ENCODE measurements around the gene GPI.
A peak's percentile ranks its signal among the peaks of the same experiment; 100 is the strongest.
"Not testable (repeated sequence)": the region's sequence is repeated elsewhere in the genome, so short reads cannot be mapped to it uniquely, and the experiment has no call there.

Gene GPI

DNA sequence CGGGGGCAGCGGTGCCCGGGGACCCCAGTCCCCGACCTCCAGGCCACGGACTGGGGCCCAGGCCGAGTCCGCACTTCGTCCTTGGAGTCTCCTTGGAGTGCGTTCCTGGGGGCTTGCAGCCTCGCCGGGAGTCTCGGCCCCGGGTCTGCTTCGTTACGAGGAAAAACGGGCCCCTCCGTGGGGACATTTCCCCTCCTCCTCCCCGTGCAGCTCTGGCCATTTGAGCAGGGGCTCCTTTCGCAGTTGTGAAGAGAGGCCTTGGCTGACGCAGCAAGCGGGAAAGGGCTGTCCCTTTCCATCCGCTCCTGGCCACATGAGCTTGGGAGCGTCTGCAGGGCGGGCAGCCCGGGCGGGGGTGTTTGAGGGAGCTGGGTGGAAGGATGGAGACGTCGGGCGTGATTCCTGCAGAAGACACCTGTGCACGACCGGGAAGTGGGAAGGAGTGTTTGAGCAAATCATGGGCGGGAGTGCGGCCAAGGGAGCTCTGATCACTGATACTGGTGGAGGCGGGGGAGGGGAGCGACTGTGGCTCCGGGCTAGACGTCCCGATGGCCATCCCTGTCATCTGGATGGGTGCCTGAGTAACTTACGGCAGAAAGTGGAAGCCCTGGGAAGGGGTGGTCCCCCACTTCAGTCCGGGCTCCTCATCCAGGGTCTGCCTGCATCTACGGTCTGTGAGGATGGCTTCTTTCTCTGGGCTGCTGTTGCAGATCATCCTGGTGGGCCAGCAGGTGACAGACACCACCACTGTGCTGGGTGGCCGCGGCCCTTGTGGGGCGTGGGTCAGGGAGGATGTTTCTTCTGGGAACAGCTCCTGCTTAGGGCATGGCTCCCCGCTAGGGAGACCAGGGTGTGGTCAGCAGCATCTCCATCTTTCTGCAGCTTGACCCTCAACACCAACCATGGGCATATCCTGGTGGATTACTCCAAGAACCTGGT, 736 bp downstream of the GPI start:
- TF ChIP-seq POLR2A (IDR thresholded peaks at IDR 0.05; ENCODE audit: extremely low read depth, insufficient read length) = no peak
- TF ChIP-seq MYC (IDR thresholded peaks at IDR 0.05; ENCODE audit: low read depth, low read length) = no peak
- TF ChIP-seq, protein P1, sequence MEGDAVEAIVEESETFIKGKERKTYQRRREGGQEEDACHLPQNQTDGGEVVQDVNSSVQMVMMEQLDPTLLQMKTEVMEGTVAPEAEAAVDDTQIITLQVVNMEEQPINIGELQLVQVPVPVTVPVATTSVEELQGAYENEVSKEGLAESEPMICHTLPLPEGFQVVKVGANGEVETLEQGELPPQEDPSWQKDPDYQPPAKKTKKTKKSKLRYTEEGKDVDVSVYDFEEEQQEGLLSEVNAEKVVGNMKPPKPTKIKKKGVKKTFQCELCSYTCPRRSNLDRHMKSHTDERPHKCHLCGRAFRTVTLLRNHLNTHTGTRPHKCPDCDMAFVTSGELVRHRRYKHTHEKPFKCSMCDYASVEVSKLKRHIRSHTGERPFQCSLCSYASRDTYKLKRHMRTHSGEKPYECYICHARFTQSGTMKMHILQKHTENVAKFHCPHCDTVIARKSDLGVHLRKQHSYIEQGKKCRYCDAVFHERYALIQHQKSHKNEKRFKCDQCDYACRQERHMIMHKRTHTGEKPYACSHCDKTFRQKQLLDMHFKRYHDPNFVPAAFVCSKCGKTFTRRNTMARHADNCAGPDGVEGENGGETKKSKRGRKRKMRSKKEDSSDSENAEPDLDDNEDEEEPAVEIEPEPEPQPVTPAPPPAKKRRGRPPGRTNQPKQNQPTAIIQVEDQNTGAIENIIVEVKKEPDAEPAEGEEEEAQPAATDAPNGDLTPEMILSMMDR (IDR thresholded peaks at IDR 0.05; ENCODE audit: low read depth, low read length) = no peak
- TF ChIP-seq, protein P2, sequence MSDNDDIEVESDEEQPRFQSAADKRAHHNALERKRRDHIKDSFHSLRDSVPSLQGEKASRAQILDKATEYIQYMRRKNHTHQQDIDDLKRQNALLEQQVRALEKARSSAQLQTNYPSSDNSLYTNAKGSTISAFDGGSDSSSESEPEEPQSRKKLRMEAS (IDR thresholded peaks at IDR 0.05; ENCODE audit: low read depth, low read length) = no peak
- peak overlapping the region; percentile 78 for H3K4me3 ChIP-seq (ENCODE audit: low read depth, low read length)
- peak; percentile 35 for DNase-seq (ENCODE audit: low read depth)

DNA sequence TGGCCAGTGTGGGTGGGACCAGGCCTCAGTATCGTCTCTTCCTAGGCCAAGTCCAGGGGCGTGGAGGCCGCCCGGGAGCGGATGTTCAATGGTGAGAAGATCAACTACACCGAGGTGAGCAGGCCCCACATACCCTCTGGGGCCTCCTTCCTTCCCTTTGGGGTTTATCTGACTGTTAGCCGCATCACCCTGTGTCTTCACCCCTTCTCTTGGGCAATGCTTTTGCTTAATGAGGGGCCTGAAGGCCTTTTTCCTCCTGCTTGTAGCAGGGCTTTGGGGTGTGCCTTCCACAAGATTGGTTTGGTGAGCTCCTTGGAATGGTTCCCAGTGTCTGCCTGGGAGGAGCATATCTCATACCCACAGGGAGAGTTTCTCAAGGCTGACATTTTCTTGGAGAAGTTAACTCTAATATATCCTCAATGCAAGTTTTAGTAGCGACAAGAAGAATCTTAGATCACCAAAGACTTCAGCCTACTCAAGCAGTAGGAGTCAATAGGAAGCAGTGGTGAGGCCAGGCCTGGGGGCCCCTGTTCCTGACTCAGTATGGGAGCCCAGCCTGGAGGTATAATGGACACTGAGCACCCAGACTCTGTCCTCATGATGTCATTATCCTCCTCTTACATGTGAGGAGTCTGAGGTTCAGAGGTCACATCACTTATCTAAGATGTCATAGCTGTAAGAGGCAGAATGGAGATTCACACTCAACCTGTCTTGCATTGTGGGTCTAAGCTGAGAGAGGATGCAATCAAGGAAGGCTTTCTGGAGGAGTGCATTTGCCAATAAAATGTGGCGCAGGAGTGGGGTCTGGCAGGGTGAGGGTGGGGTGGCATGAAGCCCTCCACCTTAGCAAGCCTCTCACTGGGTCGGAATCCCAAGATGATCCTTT, 2.0 kb downstream of the GPI start:
- peak overlapping the region; percentile 78 for H3K4me3 ChIP-seq (ENCODE audit: low read depth, low read length)
- TF ChIP-seq, protein P2 (IDR thresholded peaks at IDR 0.05; ENCODE audit: low read depth, low read length) = no peak
- TF ChIP-seq, protein P1 (IDR thresholded peaks at IDR 0.05; ENCODE audit: low read depth, low read length) = no peak
- no peak for TF ChIP-seq POLR2A (IDR thresholded peaks at IDR 0.05; ENCODE audit: extremely low read depth, insufficient read length)
- DNase-seq (ENCODE audit: low read depth) = peak; percentile 49

DNA sequence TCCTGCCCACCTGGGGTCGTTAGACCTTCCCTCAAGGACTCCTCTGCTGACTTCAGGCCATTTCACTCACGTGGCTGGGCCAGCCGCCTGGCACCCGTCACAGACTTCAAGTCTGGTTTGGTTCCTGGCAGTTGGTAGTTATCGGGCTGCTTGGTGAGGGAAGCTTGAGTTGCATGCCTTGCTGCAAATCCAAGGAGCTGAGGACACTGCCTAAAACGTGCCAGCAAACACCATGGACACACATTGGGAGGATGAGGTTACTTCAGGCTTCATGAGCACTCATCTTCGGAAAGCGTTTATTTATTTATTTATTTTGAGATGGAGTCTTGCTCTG, 2.6 kb downstream of the GPI start:
- TF ChIP-seq MYC (IDR thresholded peaks at IDR 0.05; ENCODE audit: low read depth, low read length) = no peak
- TF ChIP-seq, protein P1 (IDR thresholded peaks at IDR 0.05; ENCODE audit: low read depth, low read length) = no peak
- TF ChIP-seq, protein P2 (IDR thresholded peaks at IDR 0.05; ENCODE audit: low read depth, low read length) = no peak
- TF ChIP-seq POLR2A (IDR thresholded peaks at IDR 0.05; ENCODE audit: extremely low read depth, insufficient read length) = no peak
- peak overlapping the region; percentile 34 for H3K4me3 ChIP-seq (ENCODE audit: low read depth, low read length)
- no peak for DNase-seq (ENCODE audit: low read depth)

DNA sequence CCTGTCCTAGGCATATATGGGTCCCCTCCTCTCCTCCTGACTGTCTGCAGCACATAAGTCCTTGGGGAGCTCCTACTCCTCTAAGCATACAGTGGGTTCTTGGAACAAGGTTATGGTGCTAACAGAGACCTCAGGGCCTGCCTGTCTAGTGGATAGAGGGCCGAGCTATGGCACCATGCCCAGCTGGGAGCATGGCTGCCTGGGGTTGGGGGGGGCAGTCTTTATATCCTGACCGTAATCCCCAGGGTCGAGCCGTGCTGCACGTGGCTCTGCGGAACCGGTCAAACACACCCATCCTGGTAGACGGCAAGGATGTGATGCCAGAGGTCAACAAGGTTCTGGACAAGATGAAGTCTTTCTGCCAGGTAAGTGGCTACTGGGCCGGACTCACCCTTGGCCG, 3.3 kb downstream of the GPI start:
- TF ChIP-seq MYC (IDR thresholded peaks at IDR 0.05; ENCODE audit: low read depth, low read length) (no peak), POLR2A (IDR thresholded peaks at IDR 0.05; ENCODE audit: extremely low read depth, insufficient read length) (no peak)
- TF ChIP-seq, protein P1 (IDR thresholded peaks at IDR 0.05; ENCODE audit: low read depth, low read length) = no peak
- TF ChIP-seq, protein P2 (IDR thresholded peaks at IDR 0.05; ENCODE audit: low read depth, low read length) = no peak
- no peak for DNase-seq (ENCODE audit: low read depth)

DNA sequence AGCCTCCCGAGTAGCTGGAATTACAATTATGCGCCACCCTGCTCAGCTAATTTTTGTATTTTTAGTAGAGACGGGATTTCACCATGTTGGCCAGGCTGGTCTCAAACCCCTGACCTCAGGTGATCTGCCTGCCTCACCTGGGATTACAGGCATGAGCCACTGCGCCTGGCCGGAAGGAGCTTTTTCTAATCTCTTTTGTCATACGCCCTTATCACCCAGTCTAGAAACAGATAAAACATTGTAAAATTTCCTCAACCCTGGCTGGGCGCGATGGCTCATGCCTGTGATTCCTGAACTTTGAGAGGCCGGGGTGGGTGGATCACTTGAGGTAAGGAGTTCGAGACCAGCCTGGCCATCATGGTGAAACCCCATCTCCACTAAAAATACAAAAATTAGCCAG, 4.2 kb downstream of the GPI start:
- DNase-seq (ENCODE audit: low read depth); H3K4me3 ChIP-seq (ENCODE audit: low read depth, low read length): not testable (repeated sequence)

More for the DNA sequence above, 3.3 kb downstream of the GPI start:
- no peak overlapping the region for H3K4me3 ChIP-seq (ENCODE audit: low read depth, low read length)

DNA sequence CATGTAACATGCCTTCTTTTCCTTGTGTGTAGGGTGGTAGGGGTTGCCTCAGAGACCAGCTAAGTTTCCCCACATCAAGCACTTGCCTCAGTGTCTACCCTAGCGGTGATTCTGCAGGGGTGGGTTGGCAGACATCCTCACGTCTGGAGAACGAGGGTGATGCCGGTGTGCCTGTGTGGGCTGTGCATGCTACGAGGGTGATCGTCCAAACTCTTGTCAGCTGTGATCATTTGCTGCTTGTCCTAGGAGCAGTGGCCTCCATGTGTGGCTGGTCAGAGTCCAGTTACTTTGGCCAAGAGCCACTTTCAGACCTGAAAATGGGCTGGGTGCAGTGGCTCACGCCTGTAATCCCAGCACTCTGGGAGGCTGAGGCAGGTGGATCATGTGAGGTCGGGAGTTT, 5.1 kb downstream of the GPI start:
- TF ChIP-seq, protein P1 (IDR thresholded peaks at IDR 0.05; ENCODE audit: low read depth, low read length) = no peak
- TF ChIP-seq POLR2A (IDR thresholded peaks at IDR 0.05; ENCODE audit: extremely low read depth, insufficient read length) = no peak
- no peak for TF ChIP-seq MYC (IDR thresholded peaks at IDR 0.05; ENCODE audit: low read depth, low read length)
- TF ChIP-seq, protein P2 (IDR thresholded peaks at IDR 0.05; ENCODE audit: low read depth, low read length) = no peak
- DNase-seq (ENCODE audit: low read depth) = no peak
- H3K4me3 ChIP-seq (ENCODE audit: low read depth, low read length) = no peak overlapping the region
